C4-2B (cell line): ENCODE results near the gene C6orf89.
A peak's percentile ranks its signal among the peaks of the same experiment; 100 is the strongest.

Experiments
- H3K27ac ChIP-seq: fragments of 450-650 bp; 2 replicates; pipeline ENCODE4 v1.5.1; 2017
- CTCF ChIP-seq: fragments of 450-650 bp; conservative IDR thresholded peaks from 2 replicates; pipeline ENCODE4 v1.5.1; 2017; ENCODE audit warnings: mild to moderate bottlenecking
- ZFX ChIP-seq: fragments of 450-650 bp; IDR thresholded peaks from 2 replicates; pipeline ENCODE4 v1.6.1; 2017

C6orf89 gene

GRCh38 chr6:36885461-36886401 lies at the start of gene C6orf89:
TSS of gene C6orf89 (plus strand) at chr6:36885952. CDS start at chr6:36899445, 13,493 bp downstream.
- peak within 1 kb of the TSS; percentile 77 for H3K27ac ChIP-seq
- peak; percentile 92 for TF ChIP-seq CTCF
- peak; percentile 39; the same call in 1 of the 2 replicates for TF ChIP-seq ZFX

- TF ChIP-seq ZFX: no peak
- no peak for TF ChIP-seq CTCF
Measured at GRCh38 chr6:36836111-36837021, 49.4 kb upstream of the C6orf89 start.

GRCh38 chr6:36837022-36837339 lies 48.8 kb upstream of the C6orf89 start:
- H3K27ac ChIP-seq: no peak overlapping the region
- no peak for TF ChIP-seq CTCF
- no peak for TF ChIP-seq ZFX

More at GRCh38 chr6:36836111-36837021, 49.4 kb upstream of the C6orf89 start:
- H3K27ac ChIP-seq: no peak overlapping the region

GRCh38 chr6:36837686-36838085 lies 48.1 kb upstream of the C6orf89 start:
- no peak overlapping the region for H3K27ac ChIP-seq
- TF ChIP-seq ZFX (no peak), CTCF (no peak)

- no peak for TF ChIP-seq CTCF
- TF ChIP-seq ZFX: no peak
- no peak within 1 kb of the TSS for H3K27ac ChIP-seq
Measured at GRCh38 chr6:36838896-36839748, 46.6 kb upstream of the C6orf89 start, which contains the start of gene CPNE5. TSS of gene CPNE5 (minus strand) at chr6:36839444. CDS start at chr6:36839377, 67 bp downstream.

GRCh38 chr6:36839749-36840431 lies 45.9 kb upstream of the C6orf89 start:
- H3K27ac ChIP-seq: no peak overlapping the region
- no peak; the same call in 1 of the 2 replicates for TF ChIP-seq CTCF
- TF ChIP-seq ZFX: no peak
